Measurements from ENCODE around the gene SUFU.

SUFU gene

GRCh38 chr10:102555781-102556328, 52.1 kb downstream of the SUFU start:
- DNase-seq, result no peak
- H2AFZ ChIP-seq (ENCODE audit: low read depth, low read length), result no peak overlapping the region
- H3K9ac ChIP-seq (ENCODE audit: low read depth, low read length), result no peak overlapping the region
- no peaks in the 10 kb centered on the region for H3K4me1 ChIP-seq (ENCODE audit: insufficient read depth, low read length)
- H3K79me2 ChIP-seq (ENCODE audit: insufficient read depth, low read length), result no peaks in the 10 kb centered on the region
- no peak overlapping the region for H3K27ac ChIP-seq (ENCODE audit: low read length)
- 0 out of 2 replicates have a peak, but pooled peaks cover 5% of the 10 kb centered on the region for H4K20me1 ChIP-seq (ENCODE audit: insufficient read depth, low read length)
- peaks cover 10% of the 10 kb centered on the region for H3K36me3 ChIP-seq (ENCODE audit: insufficient read depth, low read length)
- no peak for TF ChIP-seq CTCF (IDR thresholded peaks at IDR 0.05; ENCODE audit: borderline replicate concordance, extremely low read depth, low read length, poor library complexity, severe bottlenecking)
- no peak for TF ChIP-seq EZH2 (IDR thresholded peaks at IDR 0.05; ENCODE audit: borderline replicate concordance, low read depth, low read length, severe bottlenecking)
- no peaks in the 10 kb centered on the region for H3K27me3 ChIP-seq (ENCODE audit: insufficient read depth, low read length, poor library complexity)
- no peak overlapping the region for H3K4me3 ChIP-seq (ENCODE audit: low read depth in 1 of 2, low read length in 2 of 2)
- H3K4me2 ChIP-seq (ENCODE audit: insufficient read depth, low read length), result no peak overlapping the region
- H3K9me3 ChIP-seq (ENCODE audit: insufficient read depth, low read length, severe bottlenecking), result no peaks in the 10 kb centered on the region
- no peak for ATAC-seq (ENCODE audit: insufficient read depth, low read depth)

GRCh38 chr10:102557569-102557968, 53.8 kb downstream of the SUFU start:
- no peaks in the 10 kb centered on the region for H3K79me2 ChIP-seq (ENCODE audit: insufficient read depth, low read length)
- TF ChIP-seq EZH2 (IDR thresholded peaks at IDR 0.05; ENCODE audit: borderline replicate concordance, low read depth, low read length, severe bottlenecking), result no peak
- TF ChIP-seq CTCF (IDR thresholded peaks at IDR 0.05; ENCODE audit: borderline replicate concordance, extremely low read depth, low read length, poor library complexity, severe bottlenecking), result no peak
- H3K9ac ChIP-seq (ENCODE audit: low read depth, low read length), result no peak overlapping the region
- no peak overlapping the region for H3K4me2 ChIP-seq (ENCODE audit: insufficient read depth, low read length)
- H3K4me3 ChIP-seq (ENCODE audit: low read depth in 1 of 2, low read length in 2 of 2), result no peak overlapping the region
- H3K27me3 ChIP-seq (ENCODE audit: insufficient read depth, low read length, poor library complexity), result no peaks in the 10 kb centered on the region
- H3K9me3 ChIP-seq (ENCODE audit: insufficient read depth, low read length, severe bottlenecking), result no peaks in the 10 kb centered on the region
- H2AFZ ChIP-seq (ENCODE audit: low read depth, low read length), result no peak overlapping the region
- H3K4me1 ChIP-seq (ENCODE audit: insufficient read depth, low read length), result no peaks in the 10 kb centered on the region
- 0 out of 2 replicates have a peak, but pooled peaks cover 5% of the 10 kb centered on the region for H4K20me1 ChIP-seq (ENCODE audit: insufficient read depth, low read length)
- H3K27ac ChIP-seq (ENCODE audit: low read length), result no peak overlapping the region
- no peak for ATAC-seq (ENCODE audit: insufficient read depth, low read depth)
- DNase-seq, result no peak
- H3K36me3 ChIP-seq (ENCODE audit: insufficient read depth, low read length), result no peaks in the 10 kb centered on the region

- Histone ChIP-seq H3K9me3 (ENCODE audit: insufficient read depth, low read length, severe bottlenecking) (no peaks in the 10 kb centered on the region), H3K27me3 (ENCODE audit: insufficient read depth, low read length, poor library complexity) (no peaks in the 10 kb centered on the region), H3K4me2 (ENCODE audit: insufficient read depth, low read length) (no peak overlapping the region), H3K79me2 (ENCODE audit: insufficient read depth, low read length) (no peaks in the 10 kb centered on the region), H3K36me3 (ENCODE audit: insufficient read depth, low read length) (no peaks in the 10 kb centered on the region), H3K9ac (ENCODE audit: low read depth, low read length) (no peak overlapping the region), H2AFZ (ENCODE audit: low read depth, low read length) (no peak overlapping the region), H3K4me1 (ENCODE audit: insufficient read depth, low read length) (no peaks in the 10 kb centered on the region), H3K27ac (ENCODE audit: low read length) (no peak overlapping the region), H4K20me1 (ENCODE audit: insufficient read depth, low read length) (0 out of 2 replicates have a peak, but pooled peaks cover 5% of the 10 kb centered on the region), H3K4me3 (ENCODE audit: low read depth in 1 of 2, low read length in 2 of 2) (no peak overlapping the region)
- no peak for ATAC-seq (ENCODE audit: insufficient read depth, low read depth)
- no peak for TF ChIP-seq EZH2 (IDR thresholded peaks at IDR 0.05; ENCODE audit: borderline replicate concordance, low read depth, low read length, severe bottlenecking)
- no peak for TF ChIP-seq CTCF (IDR thresholded peaks at IDR 0.05; ENCODE audit: borderline replicate concordance, extremely low read depth, low read length, poor library complexity, severe bottlenecking)
- DNase-seq, result no peak
These were observed 56.0 kb downstream of the SUFU start for GRCh38 chr10:102559764-102560163.
